SH-SY5Y (cell line): ENCODE results near the gene GPX4.

Source experiments
- GATA2 ChIP-seq: IDR thresholded peaks from 2 replicates; pipeline ENCODE4 v1.6.1; 2011; ENCODE audit warnings: mild to moderate bottlenecking, low read depth, low read length
- GATA3 ChIP-seq: IDR thresholded peaks from 2 replicates; pipeline ENCODE4 v1.6.1; 2011; ENCODE audit warnings: low read depth, mild to moderate bottlenecking, low read length, moderate library complexity

DNA sequence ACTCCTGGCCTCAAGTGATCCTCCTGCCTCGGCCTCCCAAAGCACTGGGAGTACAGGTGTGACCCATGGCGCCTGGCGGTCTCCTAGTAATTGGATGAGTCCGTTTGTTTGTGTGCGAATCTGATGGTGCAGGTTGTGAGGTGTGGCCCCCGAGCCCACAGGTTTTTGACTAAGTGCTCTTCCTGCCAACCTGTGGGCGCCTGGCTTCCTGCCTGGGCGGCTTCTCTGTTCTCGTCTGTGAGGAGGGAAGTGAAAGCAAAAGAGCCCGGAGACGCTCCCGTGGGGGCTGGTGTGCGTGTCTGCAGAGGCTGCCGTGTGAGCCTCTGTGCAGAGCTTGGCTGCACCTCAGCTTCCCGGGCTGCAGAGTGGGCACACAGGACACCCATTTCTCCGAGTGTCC lies 26.8 kb upstream of the GPX4 start:
- TF ChIP-seq GATA2 = no peak
- no peak for TF ChIP-seq GATA3
